ENCODE results near the gene HPSE2.

GRCh38 chr10:98417481-98417959, 818.1 kb downstream of the HPSE2 start:
- TF ChIP-seq, protein P1, sequence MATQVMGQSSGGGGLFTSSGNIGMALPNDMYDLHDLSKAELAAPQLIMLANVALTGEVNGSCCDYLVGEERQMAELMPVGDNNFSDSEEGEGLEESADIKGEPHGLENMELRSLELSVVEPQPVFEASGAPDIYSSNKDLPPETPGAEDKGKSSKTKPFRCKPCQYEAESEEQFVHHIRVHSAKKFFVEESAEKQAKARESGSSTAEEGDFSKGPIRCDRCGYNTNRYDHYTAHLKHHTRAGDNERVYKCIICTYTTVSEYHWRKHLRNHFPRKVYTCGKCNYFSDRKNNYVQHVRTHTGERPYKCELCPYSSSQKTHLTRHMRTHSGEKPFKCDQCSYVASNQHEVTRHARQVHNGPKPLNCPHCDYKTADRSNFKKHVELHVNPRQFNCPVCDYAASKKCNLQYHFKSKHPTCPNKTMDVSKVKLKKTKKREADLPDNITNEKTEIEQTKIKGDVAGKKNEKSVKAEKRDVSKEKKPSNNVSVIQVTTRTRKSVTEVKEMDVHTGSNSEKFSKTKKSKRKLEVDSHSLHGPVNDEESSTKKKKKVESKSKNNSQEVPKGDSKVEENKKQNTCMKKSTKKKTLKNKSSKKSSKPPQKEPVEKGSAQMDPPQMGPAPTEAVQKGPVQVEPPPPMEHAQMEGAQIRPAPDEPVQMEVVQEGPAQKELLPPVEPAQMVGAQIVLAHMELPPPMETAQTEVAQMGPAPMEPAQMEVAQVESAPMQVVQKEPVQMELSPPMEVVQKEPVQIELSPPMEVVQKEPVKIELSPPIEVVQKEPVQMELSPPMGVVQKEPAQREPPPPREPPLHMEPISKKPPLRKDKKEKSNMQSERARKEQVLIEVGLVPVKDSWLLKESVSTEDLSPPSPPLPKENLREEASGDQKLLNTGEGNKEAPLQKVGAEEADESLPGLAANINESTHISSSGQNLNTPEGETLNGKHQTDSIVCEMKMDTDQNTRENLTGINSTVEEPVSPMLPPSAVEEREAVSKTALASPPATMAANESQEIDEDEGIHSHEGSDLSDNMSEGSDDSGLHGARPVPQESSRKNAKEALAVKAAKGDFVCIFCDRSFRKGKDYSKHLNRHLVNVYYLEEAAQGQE (IDR thresholded peaks at IDR 0.05; ENCODE audit: low read depth): no peak
- no peak for TF ChIP-seq TAF1 (IDR thresholded peaks at IDR 0.05; ENCODE audit: low read depth)
- no peak for TF ChIP-seq TEAD4 (IDR thresholded peaks at IDR 0.05)
- TF ChIP-seq RAD21 (IDR thresholded peaks at IDR 0.05; ENCODE audit: low read depth): no peak
- TF ChIP-seq MAX (IDR thresholded peaks at IDR 0.05): no peak
- TF ChIP-seq CEBPB (IDR thresholded peaks at IDR 0.05): no peak
- no peak for TF ChIP-seq EGR1 (IDR thresholded peaks at IDR 0.05)
